Tibial nerve (tissue), 4 donors: ENCODE data around the gene CLK1.

Experiments used
- EP300 ChIP-seq, 2 donors: sonication (generic); formaldehyde crosslinking; IDR thresholded peaks; one replicate each; pipeline ENCODE4 v1.6.1; 2017; ENCODE audit warnings: antibody characterized with exemption in 2 of 2, mild to moderate bottlenecking in 1 of 2
- POLR2A ChIP-seq, 2 donors: fragments of 450-650 bp; IDR thresholded peaks; one replicate each; pipeline ENCODE4 v1.6.1; 2017; ENCODE audit warnings: antibody characterized with exemption in 2 of 2, mild to moderate bottlenecking in 2 of 2, moderate library complexity in 2 of 2
- TF ChIP-seq, protein P1 (sequence below), 5 experiments: fragments of 200-600 bp in 3 of 5; fragments of 450-650 bp in 2 of 5; sonication (generic) in 3 of 5; IDR thresholded peaks; one replicate each; pipeline ENCODE4 v1.5.1; 2016 to 2019; ENCODE audit warnings: antibody characterized with exemption in 5 of 5, mild to moderate bottlenecking in 3 of 5, moderate library complexity in 2 of 5

DNA sequence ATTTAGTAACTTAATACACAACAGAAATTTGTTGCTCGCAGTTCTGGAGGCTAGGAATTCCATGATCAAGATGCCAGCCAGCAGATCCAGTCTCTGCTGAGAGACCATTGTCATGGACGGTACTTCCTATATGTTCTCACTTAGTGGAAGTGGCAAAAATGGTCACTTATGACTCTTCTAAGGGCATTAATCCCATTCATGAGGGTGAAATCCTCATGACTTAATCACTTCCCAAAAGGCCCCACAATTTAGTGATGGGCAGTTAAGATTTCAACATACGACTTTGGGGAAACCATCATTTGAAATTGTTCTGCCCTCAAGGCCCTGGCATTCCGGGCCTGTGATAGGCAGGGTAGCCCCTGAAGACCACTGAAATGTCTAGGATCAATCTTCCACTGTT is 29.8 kb downstream of the CLK1 start:
- TF ChIP-seq POLR2A (IDR thresholded peaks at IDR 0.05) (no peak), EP300 (IDR thresholded peaks at IDR 0.05) (no peak)
- TF ChIP-seq, protein P1, sequence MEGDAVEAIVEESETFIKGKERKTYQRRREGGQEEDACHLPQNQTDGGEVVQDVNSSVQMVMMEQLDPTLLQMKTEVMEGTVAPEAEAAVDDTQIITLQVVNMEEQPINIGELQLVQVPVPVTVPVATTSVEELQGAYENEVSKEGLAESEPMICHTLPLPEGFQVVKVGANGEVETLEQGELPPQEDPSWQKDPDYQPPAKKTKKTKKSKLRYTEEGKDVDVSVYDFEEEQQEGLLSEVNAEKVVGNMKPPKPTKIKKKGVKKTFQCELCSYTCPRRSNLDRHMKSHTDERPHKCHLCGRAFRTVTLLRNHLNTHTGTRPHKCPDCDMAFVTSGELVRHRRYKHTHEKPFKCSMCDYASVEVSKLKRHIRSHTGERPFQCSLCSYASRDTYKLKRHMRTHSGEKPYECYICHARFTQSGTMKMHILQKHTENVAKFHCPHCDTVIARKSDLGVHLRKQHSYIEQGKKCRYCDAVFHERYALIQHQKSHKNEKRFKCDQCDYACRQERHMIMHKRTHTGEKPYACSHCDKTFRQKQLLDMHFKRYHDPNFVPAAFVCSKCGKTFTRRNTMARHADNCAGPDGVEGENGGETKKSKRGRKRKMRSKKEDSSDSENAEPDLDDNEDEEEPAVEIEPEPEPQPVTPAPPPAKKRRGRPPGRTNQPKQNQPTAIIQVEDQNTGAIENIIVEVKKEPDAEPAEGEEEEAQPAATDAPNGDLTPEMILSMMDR (IDR thresholded peaks at IDR 0.05), result no peak
